Measurements from ENCODE around the gene TERB1. TPM values are rescaled to one million over a fixed set of nuclear protein-coding genes. Genes with fewer than 3 reads are reported as not detected.

The TERB1 gene
- total and polyA plus RNA-seq, 2 of the 13 experiments (the other 11 are each of a cell fraction or from before 2014, with no cell fraction given), result not detected

DNA sequence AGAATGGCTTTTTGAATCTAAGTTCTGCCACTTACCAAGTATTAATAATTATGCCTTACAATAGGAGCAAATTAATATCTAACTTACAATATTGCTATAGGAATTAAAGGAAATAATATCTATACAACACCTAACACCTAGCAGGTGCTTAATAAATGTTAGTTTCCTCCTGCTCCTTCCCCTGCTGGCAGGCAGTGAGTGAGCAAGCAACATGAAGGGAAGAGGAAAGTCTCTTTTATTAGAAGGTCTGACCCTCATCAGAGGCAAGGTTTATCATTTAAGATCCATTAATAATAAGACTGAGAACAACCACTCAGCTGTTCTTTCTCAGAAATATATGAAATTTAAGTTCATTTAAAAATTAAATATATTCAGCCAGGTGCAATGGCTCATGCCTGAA is 43.3 kb downstream of the TERB1 start:
- no peaks in the 10 kb centered on the region for H4K20me1 ChIP-seq (ENCODE audit: insufficient read depth, low read length)
- no peak for DNase-seq (ENCODE audit: low spot score)
- H2AFZ ChIP-seq (ENCODE audit: low read length), result no peak overlapping the region
- no peak overlapping the region for H3K4me2 ChIP-seq (ENCODE audit: low read depth, low read length)
- H3K27ac ChIP-seq (ENCODE audit: extremely low read length, insufficient read depth, low read length), result no peak overlapping the region
- TF ChIP-seq ZFX (CRISPR knock-in tag; IDR thresholded peaks at IDR 0.05; ENCODE audit: low read depth), result no peak
- TF ChIP-seq SP4 (CRISPR knock-in tag; IDR thresholded peaks at IDR 0.05), result no peak
- TF ChIP-seq, protein P1, sequence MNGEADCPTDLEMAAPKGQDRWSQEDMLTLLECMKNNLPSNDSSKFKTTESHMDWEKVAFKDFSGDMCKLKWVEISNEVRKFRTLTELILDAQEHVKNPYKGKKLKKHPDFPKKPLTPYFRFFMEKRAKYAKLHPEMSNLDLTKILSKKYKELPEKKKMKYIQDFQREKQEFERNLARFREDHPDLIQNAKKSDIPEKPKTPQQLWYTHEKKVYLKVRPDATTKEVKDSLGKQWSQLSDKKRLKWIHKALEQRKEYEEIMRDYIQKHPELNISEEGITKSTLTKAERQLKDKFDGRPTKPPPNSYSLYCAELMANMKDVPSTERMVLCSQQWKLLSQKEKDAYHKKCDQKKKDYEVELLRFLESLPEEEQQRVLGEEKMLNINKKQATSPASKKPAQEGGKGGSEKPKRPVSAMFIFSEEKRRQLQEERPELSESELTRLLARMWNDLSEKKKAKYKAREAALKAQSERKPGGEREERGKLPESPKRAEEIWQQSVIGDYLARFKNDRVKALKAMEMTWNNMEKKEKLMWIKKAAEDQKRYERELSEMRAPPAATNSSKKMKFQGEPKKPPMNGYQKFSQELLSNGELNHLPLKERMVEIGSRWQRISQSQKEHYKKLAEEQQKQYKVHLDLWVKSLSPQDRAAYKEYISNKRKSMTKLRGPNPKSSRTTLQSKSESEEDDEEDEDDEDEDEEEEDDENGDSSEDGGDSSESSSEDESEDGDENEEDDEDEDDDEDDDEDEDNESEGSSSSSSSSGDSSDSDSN (CRISPR knock-in tag; IDR thresholded peaks at IDR 0.05), result no peak
- TF ChIP-seq NFE2L2 (IDR thresholded peaks at IDR 0.05; ENCODE audit: low read length), result no peak
- no peak for TF ChIP-seq ZNF496 (CRISPR knock-in tag; IDR thresholded peaks at IDR 0.05; ENCODE audit: insufficient replicate concordance)
- no peak for TF ChIP-seq HMG20A (CRISPR knock-in tag; IDR thresholded peaks at IDR 0.05; ENCODE audit: borderline replicate concordance)
- TF ChIP-seq ZNF674 (CRISPR knock-in tag; IDR thresholded peaks at IDR 0.05; ENCODE audit: low read depth), result no peak
- no peak for TF ChIP-seq AGO1 (IDR thresholded peaks at IDR 0.05; ENCODE audit: low read depth, low read length, poor library complexity, severe bottlenecking)
- H3K9me3 ChIP-seq (ENCODE audit: low read length), result no peaks in the 10 kb centered on the region
- H3K79me2 ChIP-seq (ENCODE audit: insufficient read depth, low read length), result no peaks in the 10 kb centered on the region
- no TSS peak for BruUV-seq (replicated peaks)
- peak; percentile 65; the same call in 2 of the 3 replicates for ATAC-seq
- H3K4me3 ChIP-seq (replicated peaks in 1 of 3; ENCODE audit: insufficient read depth in 1 of 3, low read depth in 2 of 3, low read length in 3 of 3), result no peak overlapping the region
- in situ Hi-C loops (cut with HindIII; ENCODE audit: extremely low pct_ligation_motif_present, low pct_unique_long_range_greater_than_20kb), result no loop called here
- no peaks in the 10 kb centered on the region for H3K27me3 ChIP-seq (ENCODE audit: control insufficient read depth in 1 of 2, insufficient read depth in 2 of 2, low read length in 2 of 2)
- intact Hi-C loops (cut with micrococcal nuclease; ENCODE audit: unreplicated experiment), result loop anchor here (10.0 kb wide), 1 partner anchor 87 kb away; the partner anchor contains the start of gene CA7
- FAIRE-seq, result no peak
- H3K9ac ChIP-seq (ENCODE audit: insufficient read depth, low read depth, low read length), result no peak overlapping the region
- ChIA-PET CTCF (ENCODE audit: low intra/inter-chr PET ratio, low total read pairs) (no interaction called here), POLR2A (no interaction called here)
- peaks cover 25% of the 10 kb centered on the region for H3K4me1 ChIP-seq (ENCODE audit: insufficient read depth, low read length)
- no peaks in the 10 kb centered on the region for H3K36me3 ChIP-seq (replicated peaks in 1 of 2; ENCODE audit: control insufficient read depth in 1 of 2, insufficient read depth in 2 of 2, low read length in 2 of 2)
